Neural cell (in vitro differentiated cells): ENCODE data around the gene CPLX1. TPM values are rescaled to one million over a fixed set of nuclear protein-coding genes. Genes with fewer than 3 reads are reported as not detected.

ENCODE experiments used
- H2AFZ ChIP-seq: fragments of 200-600, 300-800 bp; sonication (generic), shearing (Covaris generic); 2 replicates; pipeline ENCODE4 v1.6.0; 2014; ENCODE audit warnings: low read depth, mild to moderate bottlenecking, antibody characterized with exemption, low read length, moderate library complexity
- H3F3A ChIP-seq: fragments of 200-600 bp; shearing (Covaris generic); 2 replicates; pipeline ENCODE4 v1.6.1; 2016; ENCODE audit warnings: mild to moderate bottlenecking, moderate library complexity, mixed read lengths, antibody characterized with exemption, low read length; ENCODE audit not compliant: insufficient read depth, poor library complexity, severe bottlenecking
- H3K27ac ChIP-seq: fragments of 200-600, 300-800 bp; sonication (generic), shearing (Covaris generic); 2 replicates; pipeline ENCODE4 v1.5.1; 2014; ENCODE audit warnings: mild to moderate bottlenecking, low read length, moderate library complexity
- H3K27me3 ChIP-seq: fragments of 300-800, 200-600 bp; sonication (generic), shearing (Covaris generic); 2 replicates; pipeline ENCODE4 v1.6.0; 2014; ENCODE audit warnings: mild to moderate bottlenecking, low read depth, low read length, moderate library complexity; ENCODE audit not compliant: insufficient read depth
- H3K36me3 ChIP-seq: fragments of 300-800, 200-600 bp; sonication (generic), shearing (Covaris generic); 2 replicates; pipeline ENCODE4 v1.5.1; 2014; ENCODE audit warnings: mild to moderate bottlenecking, antibody characterized with exemption, low read length, moderate library complexity; ENCODE audit not compliant: insufficient read depth
- H3K4me2 ChIP-seq: fragments of 300-800, 200-600 bp; sonication (generic), shearing (Covaris generic); 2 replicates; pipeline ENCODE4 v1.6.0; 2014; ENCODE audit warnings: mild to moderate bottlenecking, low read length
- H3K4me3 ChIP-seq: fragments of 300-800, 200-600 bp; sonication (generic), shearing (Covaris generic); 2 replicates; pipeline ENCODE4 v1.5.1; 2014; ENCODE audit warnings: mild to moderate bottlenecking, low read length, moderate library complexity
- H3K79me2 ChIP-seq: fragments of 200-600 bp; shearing (Covaris generic); replicated peaks from 2 replicates; pipeline ENCODE4 v1.6.0; 2014; ENCODE audit warnings: mild to moderate bottlenecking, low read length, moderate library complexity; ENCODE audit not compliant: insufficient read depth
- H3K9ac ChIP-seq: fragments of 300-800, 200-600 bp; sonication (generic), shearing (Covaris generic); 2 replicates; pipeline ENCODE4 v1.6.1; 2016; ENCODE audit warnings: mild to moderate bottlenecking, low read length, mixed read lengths
- H3K9me2 ChIP-seq: fragments of 200-600 bp; shearing (Covaris generic); 2 replicates; pipeline ENCODE4 v1.6.1; 2016; ENCODE audit warnings: mild to moderate bottlenecking, low read length, mixed read lengths; ENCODE audit not compliant: insufficient read depth
- H3K9me3 ChIP-seq: fragments of 200-600, 300-800 bp; sonication (generic), shearing (Covaris generic); 2 replicates; pipeline ENCODE4 v1.6.1; 2016; ENCODE audit warnings: mild to moderate bottlenecking, mixed run types, low read length, moderate library complexity, mixed read lengths
- H4K20me1 ChIP-seq: fragments of 200-600 bp; shearing (Covaris generic); 2 replicates; pipeline ENCODE4 v1.6.1; 2016; ENCODE audit warnings: mild to moderate bottlenecking, mixed run types; ENCODE audit not compliant: insufficient read depth
- CTCF ChIP-seq: fragments of 450-650 bp; IDR thresholded peaks from 2 replicates; pipeline ENCODE4 v1.5.1; 2014; ENCODE audit warnings: antibody characterized with exemption, mild to moderate bottlenecking, moderate library complexity; ENCODE audit not compliant: poor library complexity, severe bottlenecking
- EP300 ChIP-seq: fragments of 450-650 bp; conservative IDR thresholded peaks from 2 replicates; pipeline ENCODE4 v1.6.1; 2014; ENCODE audit warnings: antibody characterized with exemption, mild to moderate bottlenecking, moderate library complexity; ENCODE audit not compliant: poor library complexity, severe bottlenecking
- EZH2 ChIP-seq: fragments of 200-600, 300-800 bp; shearing (Covaris generic), sonication (generic); IDR thresholded peaks from 2 replicates; pipeline ENCODE4 v1.6.1; 2014; ENCODE audit warnings: antibody characterized with exemption, low read length, borderline replicate concordance, mild to moderate bottlenecking; ENCODE audit not compliant: insufficient read depth, poor library complexity, severe bottlenecking
- MXI1 ChIP-seq: fragments of 450-650 bp; conservative IDR thresholded peaks from 2 replicates; pipeline ENCODE4 v1.6.1; 2014; ENCODE audit warnings: antibody characterized with exemption, mild to moderate bottlenecking; ENCODE audit not compliant: poor library complexity, severe bottlenecking
- RAD21 ChIP-seq: fragments of 450-650 bp; conservative IDR thresholded peaks from 2 replicates; pipeline ENCODE4 v1.6.1; 2014; ENCODE audit warnings: antibody characterized with exemption, mild to moderate bottlenecking, moderate library complexity
- SMC3 ChIP-seq: fragments of 450-650 bp; conservative IDR thresholded peaks from 2 replicates; pipeline ENCODE4 v1.6.1; 2014; ENCODE audit warnings: antibody characterized with exemption, mild to moderate bottlenecking, moderate library complexity; ENCODE audit not compliant: poor library complexity
- TAF1 ChIP-seq: IDR thresholded peaks from 2 replicates; pipeline ENCODE4 v1.6.1; 2012; ENCODE audit warnings: low read depth
- polyA plus RNA-seq: library from polyadenylated mRNA; depleted of rRNA; stranded (reverse); fragments of >200 nt; gene quantifications from 2 replicates; pipeline ENCODE4 v1.2.3, GENCODE V29; 2014
- TF ChIP-seq, protein P1 (sequence below): IDR thresholded peaks from 2 replicates; pipeline ENCODE4 v1.6.1; 2012; ENCODE audit warnings: borderline replicate concordance

CPLX1 gene
- polyA plus RNA-seq, 1 donor from 2014 or later, result 7.6 TPM

DNA sequence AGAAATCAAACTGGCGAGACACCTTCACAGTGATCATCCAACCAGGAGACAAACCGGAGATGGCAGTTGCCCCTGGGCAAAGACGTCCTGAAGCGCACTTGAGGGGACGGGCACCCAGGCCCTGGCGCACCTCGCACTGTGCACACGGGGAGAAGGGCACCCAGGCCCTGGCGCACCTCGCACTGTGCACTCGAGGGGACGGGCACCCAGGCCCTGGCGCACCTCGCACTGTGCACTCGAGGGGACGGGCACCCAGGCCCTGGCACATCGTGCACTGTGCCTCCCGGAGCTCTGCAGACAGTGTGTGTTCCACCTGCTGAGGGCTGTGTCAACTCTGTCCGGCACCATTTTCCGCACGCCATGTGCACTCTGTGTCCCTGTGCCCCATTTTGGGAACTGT lies 34.6 kb upstream of the CPLX1 start:
- no peak overlapping the region for H3K4me3 ChIP-seq
- H3K9me3 ChIP-seq, result no peaks in the 10 kb centered on the region
- H3K36me3 ChIP-seq, result no peaks in the 10 kb centered on the region
- H4K20me1 ChIP-seq, result no peaks in the 10 kb centered on the region
- no peak overlapping the region for H2AFZ ChIP-seq
- H3K9me2 ChIP-seq, result no peaks in the 10 kb centered on the region
- H3K79me2 ChIP-seq, result no peaks in the 10 kb centered on the region
- TF ChIP-seq EZH2 (no peak), TAF1 (no peak), MXI1 (no peak), RAD21 (no peak), SMC3 (no peak), CTCF (no peak)
- TF ChIP-seq, protein P1, sequence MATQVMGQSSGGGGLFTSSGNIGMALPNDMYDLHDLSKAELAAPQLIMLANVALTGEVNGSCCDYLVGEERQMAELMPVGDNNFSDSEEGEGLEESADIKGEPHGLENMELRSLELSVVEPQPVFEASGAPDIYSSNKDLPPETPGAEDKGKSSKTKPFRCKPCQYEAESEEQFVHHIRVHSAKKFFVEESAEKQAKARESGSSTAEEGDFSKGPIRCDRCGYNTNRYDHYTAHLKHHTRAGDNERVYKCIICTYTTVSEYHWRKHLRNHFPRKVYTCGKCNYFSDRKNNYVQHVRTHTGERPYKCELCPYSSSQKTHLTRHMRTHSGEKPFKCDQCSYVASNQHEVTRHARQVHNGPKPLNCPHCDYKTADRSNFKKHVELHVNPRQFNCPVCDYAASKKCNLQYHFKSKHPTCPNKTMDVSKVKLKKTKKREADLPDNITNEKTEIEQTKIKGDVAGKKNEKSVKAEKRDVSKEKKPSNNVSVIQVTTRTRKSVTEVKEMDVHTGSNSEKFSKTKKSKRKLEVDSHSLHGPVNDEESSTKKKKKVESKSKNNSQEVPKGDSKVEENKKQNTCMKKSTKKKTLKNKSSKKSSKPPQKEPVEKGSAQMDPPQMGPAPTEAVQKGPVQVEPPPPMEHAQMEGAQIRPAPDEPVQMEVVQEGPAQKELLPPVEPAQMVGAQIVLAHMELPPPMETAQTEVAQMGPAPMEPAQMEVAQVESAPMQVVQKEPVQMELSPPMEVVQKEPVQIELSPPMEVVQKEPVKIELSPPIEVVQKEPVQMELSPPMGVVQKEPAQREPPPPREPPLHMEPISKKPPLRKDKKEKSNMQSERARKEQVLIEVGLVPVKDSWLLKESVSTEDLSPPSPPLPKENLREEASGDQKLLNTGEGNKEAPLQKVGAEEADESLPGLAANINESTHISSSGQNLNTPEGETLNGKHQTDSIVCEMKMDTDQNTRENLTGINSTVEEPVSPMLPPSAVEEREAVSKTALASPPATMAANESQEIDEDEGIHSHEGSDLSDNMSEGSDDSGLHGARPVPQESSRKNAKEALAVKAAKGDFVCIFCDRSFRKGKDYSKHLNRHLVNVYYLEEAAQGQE, result no peak
- H3K4me2 ChIP-seq, result no peak overlapping the region
- no peaks in the 10 kb centered on the region for H3K27me3 ChIP-seq
- H3K9ac ChIP-seq, result no peak overlapping the region
- H3K27ac ChIP-seq, result no peak overlapping the region
- H3F3A ChIP-seq, result no peaks in the 10 kb centered on the region

- H3K79me2 ChIP-seq, result no peaks in the 10 kb centered on the region
- H3K4me3 ChIP-seq, result no peak overlapping the region
- H3K9me3 ChIP-seq, result no peaks in the 10 kb centered on the region
- H3K36me3 ChIP-seq, result no peaks in the 10 kb centered on the region
- no peak overlapping the region for H3K9ac ChIP-seq
- H3K4me2 ChIP-seq, result no peak overlapping the region
- no peak for TF ChIP-seq TAF1
- no peak for TF ChIP-seq MXI1
- no peak for TF ChIP-seq EP300
- TF ChIP-seq CTCF, result no peak
- TF ChIP-seq SMC3, result no peak
- H3F3A ChIP-seq, result no peaks in the 10 kb centered on the region
- no peaks in the 10 kb centered on the region for H3K27me3 ChIP-seq
- no peak overlapping the region for H2AFZ ChIP-seq
- H3K9me2 ChIP-seq, result no peaks in the 10 kb centered on the region
- H4K20me1 ChIP-seq, result no peaks in the 10 kb centered on the region
- H3K27ac ChIP-seq, result no peak overlapping the region
Measured at GRCh38 chr4:859496-859895, 33.6 kb upstream of the CPLX1 start.
